Left lung (tissue), 10 donors: Measurements from ENCODE around the gene CBR3. TPM values are rescaled to one million over a fixed set of nuclear protein-coding genes. Genes with fewer than 3 reads are reported as not detected.
A peak's percentile ranks its signal among the peaks of the same experiment; 100 is the strongest.

ENCODE experiments used
- ATAC-seq: fragments of 200-7000 bp; cut with Tn5 transposase; one replicate; pipeline ENCODE4 v1.9.1; 2020; ENCODE audit warnings: moderate library complexity
- DNase-seq, 4 donors: peaks; one replicate each; pipeline ENCODE4 v3.0.0-alpha.2; 2013 to 2020
- H3K27ac ChIP-seq, 2 donors: fragments of 200-600 bp; sonication (generic) in 1 of 2; one replicate each; pipeline versions ENCODE4 v1.5.0 to v1.8.0; 2020 to 2021
- H3K27me3 ChIP-seq, 2 donors: fragments of 200-600 bp; sonication (generic) in 1 of 2; one replicate each; pipeline versions ENCODE4 v1.5.0 to v1.8.0; 2020 to 2021
- H3K36me3 ChIP-seq, 2 donors: fragments of 200-600 bp; sonication (generic) in 1 of 2; one replicate each; pipeline versions ENCODE4 v1.5.0 to v1.8.0; 2020 to 2021
- H3K4me1 ChIP-seq, 2 donors: fragments of 200-600 bp; one replicate each; pipeline ENCODE4 v1.8.0; 2021
- H3K4me3 ChIP-seq, 2 donors: fragments of 200-600 bp; sonication (generic) in 1 of 2; one replicate each; pipeline versions ENCODE4 v1.5.0 to v1.8.0; 2020 to 2021; ENCODE audit warnings: mild to moderate bottlenecking in 1 of 2
- H3K9me3 ChIP-seq, 2 donors: fragments of 200-600 bp; sonication (generic) in 1 of 2; one replicate each; pipeline versions ENCODE4 v1.5.0 to v1.8.0; 2020 to 2021
- intact Hi-C, 2 donors: fragments of 100-400 bp; cut with DNase I; formaldehyde crosslinking; loops; one replicate each; pipeline versions ENCODE4 v1.11.2 to v1.14.2; 2022
- polyA plus RNA-seq, 6 donors: library from polyadenylated mRNA; unstranded; fragments of 120-200 nt; gene quantifications; one replicate each; pipeline ENCODE4 v1.2.1, GENCODE V29; 2013; ENCODE audit not compliant: insufficient read length in 6 of 6
- total RNA-seq, 2 donors: library from RNA; stranded (reverse); fragmentation: NEBNext Ultra II Directional; extraction: Animal tissue kit (Norgen Biotek cat#: 25700); gene quantifications; one replicate each; pipeline ENCODE4 v1.2.1, GENCODE V29; 2021
- TF ChIP-seq, protein P1 (sequence below), 2 donors: fragments of 200-600 bp; sonication (generic) in 1 of 2; IDR thresholded peaks; one replicate each; pipeline versions ENCODE4 v1.5.0 to v1.8.0; 2021; ENCODE audit warnings: antibody characterized with exemption in 2 of 2
- donor health status: DM: no; HTN: yes; CAD: no.
- donor health status: DM: no; HTN: no; CAD: no.

Gene CBR3
- total and polyA plus RNA-seq, 8 donors: 1.3 to 4.7 (median 2.3) TPM

DNA sequence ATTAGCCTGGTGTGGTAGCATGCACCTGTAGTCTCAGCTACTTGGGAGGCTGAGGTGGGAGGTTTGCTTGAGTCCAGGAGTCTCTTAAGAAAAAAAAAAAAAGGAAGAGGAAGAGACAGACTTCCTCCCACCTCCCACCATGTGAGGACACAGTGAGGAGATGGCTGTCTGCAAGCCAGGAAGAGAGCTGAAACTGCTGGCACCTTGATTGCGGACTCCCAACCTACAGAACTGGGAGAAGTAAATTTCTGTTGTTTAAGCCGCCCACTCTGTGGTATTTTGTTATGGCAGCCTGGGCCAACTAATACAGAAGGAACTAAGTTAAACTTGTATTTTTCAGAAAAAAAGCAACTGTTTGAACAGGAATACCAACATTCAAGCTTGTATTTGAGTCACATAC is 43.5 kb downstream of the CBR3 start:
- Histone ChIP-seq H3K27me3 (no peaks in the 10 kb centered on the region), H3K36me3 (no peaks in the 10 kb centered on the region), H3K4me3 (no peak overlapping the region), H3K9me3 (no peaks in the 10 kb centered on the region), H3K4me1 (peaks cover 0 to 47% of the 10 kb centered on the region in 2 donors), H3K27ac (peak overlapping the region in 1 of 2 donors; percentile 33)
- DNase-seq (no peak), ATAC-seq (peak; percentile 9)
- intact Hi-C loops: no loop called here
- TF ChIP-seq, protein P1, sequence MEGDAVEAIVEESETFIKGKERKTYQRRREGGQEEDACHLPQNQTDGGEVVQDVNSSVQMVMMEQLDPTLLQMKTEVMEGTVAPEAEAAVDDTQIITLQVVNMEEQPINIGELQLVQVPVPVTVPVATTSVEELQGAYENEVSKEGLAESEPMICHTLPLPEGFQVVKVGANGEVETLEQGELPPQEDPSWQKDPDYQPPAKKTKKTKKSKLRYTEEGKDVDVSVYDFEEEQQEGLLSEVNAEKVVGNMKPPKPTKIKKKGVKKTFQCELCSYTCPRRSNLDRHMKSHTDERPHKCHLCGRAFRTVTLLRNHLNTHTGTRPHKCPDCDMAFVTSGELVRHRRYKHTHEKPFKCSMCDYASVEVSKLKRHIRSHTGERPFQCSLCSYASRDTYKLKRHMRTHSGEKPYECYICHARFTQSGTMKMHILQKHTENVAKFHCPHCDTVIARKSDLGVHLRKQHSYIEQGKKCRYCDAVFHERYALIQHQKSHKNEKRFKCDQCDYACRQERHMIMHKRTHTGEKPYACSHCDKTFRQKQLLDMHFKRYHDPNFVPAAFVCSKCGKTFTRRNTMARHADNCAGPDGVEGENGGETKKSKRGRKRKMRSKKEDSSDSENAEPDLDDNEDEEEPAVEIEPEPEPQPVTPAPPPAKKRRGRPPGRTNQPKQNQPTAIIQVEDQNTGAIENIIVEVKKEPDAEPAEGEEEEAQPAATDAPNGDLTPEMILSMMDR (IDR thresholded peaks at IDR 0.05): no peak

DNA sequence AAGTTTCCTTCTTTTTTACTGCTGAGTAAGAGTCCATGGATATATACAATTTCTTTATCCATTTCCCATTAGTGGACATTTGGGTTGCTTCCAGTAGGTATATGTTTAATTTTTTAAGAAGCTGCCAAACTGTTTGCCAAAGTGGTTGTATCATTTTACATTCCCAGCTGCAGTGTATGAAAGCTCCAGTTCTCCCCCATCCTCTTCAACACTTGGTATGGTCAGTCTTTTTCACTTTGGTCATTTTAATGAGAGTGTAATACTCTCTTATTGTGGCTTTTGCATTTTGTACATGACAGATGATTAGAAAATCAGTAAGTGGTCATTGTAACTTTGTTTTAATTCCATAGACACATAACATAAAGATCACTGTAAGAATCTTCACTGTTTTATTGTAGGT is 44.3 kb downstream of the CBR3 start:
- intact Hi-C loops: no loop called here
- no peaks in the 10 kb centered on the region for H3K9me3 ChIP-seq

DNA sequence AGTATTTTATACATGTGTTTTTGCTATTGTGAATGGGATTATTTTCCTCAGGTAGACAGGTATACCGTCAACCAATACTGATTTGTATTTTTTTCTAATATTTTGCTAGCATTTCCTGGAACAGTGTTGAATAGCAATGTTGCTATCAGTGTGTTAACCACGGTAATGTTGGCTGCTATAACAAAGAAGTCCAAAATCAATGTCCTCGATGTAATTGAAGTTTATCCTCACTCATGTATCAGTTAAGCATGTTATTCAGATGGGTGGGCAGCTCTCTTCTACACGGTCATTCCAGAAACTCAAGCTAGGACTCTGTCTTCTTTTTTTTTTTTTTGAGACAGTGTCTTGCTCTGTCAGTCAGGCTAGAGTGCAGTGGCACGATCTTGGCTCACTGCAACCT is 46.1 kb downstream of the CBR3 start:
- H3K4me3 ChIP-seq: no peak overlapping the region
- TF ChIP-seq, protein P1 (IDR thresholded peaks at IDR 0.05): no peak
- H3K27me3 ChIP-seq: no peaks in the 10 kb centered on the region
- DNase-seq (no peak), ATAC-seq (no peak)
- H3K4me1 ChIP-seq: peaks cover 0 to 55% of the 10 kb centered on the region in 2 donors
- no peaks in the 10 kb centered on the region for H3K9me3 ChIP-seq
- peak overlapping the region in 1 of 2 donors; percentile 28 for H3K27ac ChIP-seq
- intact Hi-C loops: no loop called here
- H3K36me3 ChIP-seq: no peaks in the 10 kb centered on the region

More for the DNA sequence above, 44.3 kb downstream of the CBR3 start:
- Histone ChIP-seq H3K36me3 (no peaks in the 10 kb centered on the region), H3K4me1 (peaks cover 0 to 43% of the 10 kb centered on the region in 2 donors), H3K4me3 (no peak overlapping the region), H3K27ac (no peak overlapping the region), H3K27me3 (no peaks in the 10 kb centered on the region)
- TF ChIP-seq, protein P1 (IDR thresholded peaks at IDR 0.05): no peak
- ATAC-seq: no peak
- no peak for DNase-seq

DNA sequence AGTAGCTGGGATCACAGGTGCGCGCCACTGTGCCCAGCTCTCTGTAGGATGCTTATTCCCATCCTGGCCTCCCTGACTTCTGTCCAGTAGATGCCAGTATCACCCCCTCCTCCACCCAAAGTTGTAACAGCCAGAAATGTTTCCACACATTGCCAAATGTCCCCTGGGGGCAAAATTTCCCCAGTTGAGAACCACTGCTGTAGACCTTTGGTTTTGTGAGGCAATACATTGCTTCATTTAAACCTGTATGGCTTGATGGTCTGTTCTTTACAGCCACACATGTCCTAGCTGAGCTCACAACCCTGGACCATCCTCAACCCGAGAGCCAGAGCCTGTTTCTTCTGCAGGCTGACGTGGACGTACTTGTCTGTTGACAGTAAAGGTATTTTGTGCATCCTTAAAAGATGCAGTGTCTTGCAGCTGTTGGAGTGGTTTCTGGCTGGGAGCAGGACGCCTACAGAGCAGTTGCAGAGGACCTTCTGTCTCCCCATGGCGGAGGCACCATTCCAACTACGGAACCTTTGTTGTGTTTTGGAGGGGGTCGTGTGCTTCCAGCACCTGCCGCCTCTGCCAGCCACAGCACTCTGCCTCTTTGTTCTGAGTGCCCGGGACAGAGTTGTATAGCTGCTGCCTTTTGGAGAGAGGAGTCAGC is 48.4 kb downstream of the CBR3 start:
- no peak for DNase-seq
- Histone ChIP-seq H3K27me3 (no peaks in the 10 kb centered on the region), H3K27ac (no peak overlapping the region), H3K9me3 (no peaks in the 10 kb centered on the region), H3K4me1 (peaks cover under 1 to 55% of the 10 kb centered on the region in 2 donors), H3K4me3 (no peak overlapping the region), H3K36me3 (no peaks in the 10 kb centered on the region)
- TF ChIP-seq, protein P1 (IDR thresholded peaks at IDR 0.05): no peak
- ATAC-seq: no peak
- intact Hi-C loops: no loop called here

DNA sequence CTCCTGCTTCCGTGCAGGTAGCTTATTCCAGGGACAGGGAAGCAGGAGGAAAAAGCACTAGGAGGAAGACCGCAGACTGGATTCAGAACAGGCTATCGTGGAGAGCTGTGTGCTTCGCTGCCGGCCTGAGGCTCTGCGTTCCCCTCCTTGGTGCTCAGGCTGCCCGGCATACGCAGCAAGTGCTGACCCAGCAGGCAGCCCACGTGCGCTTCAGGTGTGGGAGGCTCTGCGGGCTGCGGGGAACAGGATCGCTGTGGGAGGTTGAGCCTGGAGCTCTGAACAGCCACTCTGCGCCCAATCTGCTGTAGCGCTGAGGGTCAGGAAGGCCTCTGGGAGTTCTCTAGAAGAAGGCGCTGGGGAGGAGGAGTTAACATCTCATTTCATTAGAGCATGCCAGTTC is 49.7 kb downstream of the CBR3 start:
- Histone ChIP-seq H3K4me3 (no peak overlapping the region), H3K36me3 (no peaks in the 10 kb centered on the region), H3K27ac (no peak overlapping the region), H3K4me1 (peaks cover 8 to 62% of the 10 kb centered on the region in 2 donors), H3K9me3 (no peaks in the 10 kb centered on the region), H3K27me3 (no peaks in the 10 kb centered on the region)
- DNase-seq (no peak), ATAC-seq (no peak)
- intact Hi-C loops: no loop called here
- TF ChIP-seq, protein P1 (IDR thresholded peaks at IDR 0.05): no peak
